ENCODE results near the gene COL5A1. TPM values are rescaled to one million over a fixed set of nuclear protein-coding genes. Genes with fewer than 3 reads are reported as not detected.
A peak's percentile ranks its signal among the peaks of the same experiment; 100 is the strongest.

The COL5A1 gene
- total and polyA plus RNA-seq, 2 experiments from 2014 or later = 2.5 to 13.1 TPM

- TF ChIP-seq, protein P1, sequence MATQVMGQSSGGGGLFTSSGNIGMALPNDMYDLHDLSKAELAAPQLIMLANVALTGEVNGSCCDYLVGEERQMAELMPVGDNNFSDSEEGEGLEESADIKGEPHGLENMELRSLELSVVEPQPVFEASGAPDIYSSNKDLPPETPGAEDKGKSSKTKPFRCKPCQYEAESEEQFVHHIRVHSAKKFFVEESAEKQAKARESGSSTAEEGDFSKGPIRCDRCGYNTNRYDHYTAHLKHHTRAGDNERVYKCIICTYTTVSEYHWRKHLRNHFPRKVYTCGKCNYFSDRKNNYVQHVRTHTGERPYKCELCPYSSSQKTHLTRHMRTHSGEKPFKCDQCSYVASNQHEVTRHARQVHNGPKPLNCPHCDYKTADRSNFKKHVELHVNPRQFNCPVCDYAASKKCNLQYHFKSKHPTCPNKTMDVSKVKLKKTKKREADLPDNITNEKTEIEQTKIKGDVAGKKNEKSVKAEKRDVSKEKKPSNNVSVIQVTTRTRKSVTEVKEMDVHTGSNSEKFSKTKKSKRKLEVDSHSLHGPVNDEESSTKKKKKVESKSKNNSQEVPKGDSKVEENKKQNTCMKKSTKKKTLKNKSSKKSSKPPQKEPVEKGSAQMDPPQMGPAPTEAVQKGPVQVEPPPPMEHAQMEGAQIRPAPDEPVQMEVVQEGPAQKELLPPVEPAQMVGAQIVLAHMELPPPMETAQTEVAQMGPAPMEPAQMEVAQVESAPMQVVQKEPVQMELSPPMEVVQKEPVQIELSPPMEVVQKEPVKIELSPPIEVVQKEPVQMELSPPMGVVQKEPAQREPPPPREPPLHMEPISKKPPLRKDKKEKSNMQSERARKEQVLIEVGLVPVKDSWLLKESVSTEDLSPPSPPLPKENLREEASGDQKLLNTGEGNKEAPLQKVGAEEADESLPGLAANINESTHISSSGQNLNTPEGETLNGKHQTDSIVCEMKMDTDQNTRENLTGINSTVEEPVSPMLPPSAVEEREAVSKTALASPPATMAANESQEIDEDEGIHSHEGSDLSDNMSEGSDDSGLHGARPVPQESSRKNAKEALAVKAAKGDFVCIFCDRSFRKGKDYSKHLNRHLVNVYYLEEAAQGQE (IDR thresholded peaks at IDR 0.05; ENCODE audit: unreplicated experiment) = no peak
- TF ChIP-seq ZNF331 (CRISPR knock-in tag; IDR thresholded peaks at IDR 0.05; ENCODE audit: low read depth) (no peak), STAT1 (IDR thresholded peaks at IDR 0.05; ENCODE audit: unreplicated experiment) (no peak)
Observed at GRCh38 chr9:134698111-134698510, 56.5 kb downstream of the COL5A1 start (continued).

DNA sequence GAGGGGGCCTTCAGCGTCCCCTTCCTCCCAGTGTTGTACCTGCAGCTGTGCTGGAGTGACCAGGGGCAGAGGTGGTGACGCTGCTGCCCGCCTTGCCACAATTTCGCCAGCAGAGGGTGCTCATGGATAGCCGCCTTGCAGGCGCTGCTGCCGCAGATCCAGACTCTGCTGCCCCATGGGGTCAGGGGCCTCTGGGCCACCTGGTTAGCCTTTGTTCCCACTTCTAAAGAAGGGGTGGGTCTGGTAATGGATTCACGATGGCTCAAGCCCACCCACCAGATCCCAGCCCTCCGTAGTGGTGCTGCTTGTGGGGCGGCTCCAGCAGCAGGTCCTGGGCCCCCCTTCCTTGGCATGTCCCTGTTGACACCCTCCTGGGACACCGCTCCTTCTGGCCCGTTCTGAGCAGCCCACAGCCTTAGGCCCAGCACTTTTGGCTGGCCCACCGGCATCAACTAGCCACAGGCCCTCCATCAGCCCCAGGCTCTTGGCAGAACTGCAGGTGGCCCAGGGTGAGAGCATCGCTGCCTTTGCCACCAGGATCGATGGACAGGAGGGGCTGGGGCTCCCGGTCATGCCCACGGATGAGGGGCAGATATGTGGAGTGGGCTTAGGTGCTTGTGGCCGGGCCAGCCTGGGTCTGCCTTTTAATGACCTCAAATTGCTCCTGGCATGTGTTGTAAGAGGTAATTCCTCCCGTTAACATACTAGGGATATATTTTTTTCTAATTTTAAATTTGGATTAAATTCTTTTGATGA is 57.2 kb downstream of the COL5A1 start:
- no peak overlapping the region for H3K4me2 ChIP-seq
- H3K9me2 ChIP-seq (ENCODE audit: insufficient read depth) = no peaks in the 10 kb centered on the region
- Mint-ChIP-seq H3K27ac (no peak overlapping the region), H3K4me1 (peaks cover 2% of the 10 kb centered on the region; the same call in 1 of the 3 replicates), H3K27me3 (ENCODE audit: insufficient read depth, low read depth, poor library complexity) (peaks cover 3% of the 10 kb centered on the region), H3K4me3 (no peak overlapping the region), H3K36me3 (ENCODE audit: low read depth) (no peaks in the 10 kb centered on the region), H3K9me3 (no peaks in the 10 kb centered on the region)
- H3K27ac ChIP-seq (ENCODE audit: low read depth) = no peak overlapping the region
- peak; percentile 94 for ATAC-seq
- H2AFZ ChIP-seq = no peak overlapping the region
- no peak overlapping the region for H3K4me3 ChIP-seq
- no peaks in the 10 kb centered on the region for H3K36me3 ChIP-seq (ENCODE audit: insufficient read depth)
- no peaks in the 10 kb centered on the region; the same call in 1 of the 2 replicates for H3K4me1 ChIP-seq (ENCODE audit: insufficient read depth)
- peak; percentile 82 for TF ChIP-seq CREB1 (CRISPR knock-in tag; IDR thresholded peaks at IDR 0.05; ENCODE audit: low read depth)
- TF ChIP-seq, protein P2, sequence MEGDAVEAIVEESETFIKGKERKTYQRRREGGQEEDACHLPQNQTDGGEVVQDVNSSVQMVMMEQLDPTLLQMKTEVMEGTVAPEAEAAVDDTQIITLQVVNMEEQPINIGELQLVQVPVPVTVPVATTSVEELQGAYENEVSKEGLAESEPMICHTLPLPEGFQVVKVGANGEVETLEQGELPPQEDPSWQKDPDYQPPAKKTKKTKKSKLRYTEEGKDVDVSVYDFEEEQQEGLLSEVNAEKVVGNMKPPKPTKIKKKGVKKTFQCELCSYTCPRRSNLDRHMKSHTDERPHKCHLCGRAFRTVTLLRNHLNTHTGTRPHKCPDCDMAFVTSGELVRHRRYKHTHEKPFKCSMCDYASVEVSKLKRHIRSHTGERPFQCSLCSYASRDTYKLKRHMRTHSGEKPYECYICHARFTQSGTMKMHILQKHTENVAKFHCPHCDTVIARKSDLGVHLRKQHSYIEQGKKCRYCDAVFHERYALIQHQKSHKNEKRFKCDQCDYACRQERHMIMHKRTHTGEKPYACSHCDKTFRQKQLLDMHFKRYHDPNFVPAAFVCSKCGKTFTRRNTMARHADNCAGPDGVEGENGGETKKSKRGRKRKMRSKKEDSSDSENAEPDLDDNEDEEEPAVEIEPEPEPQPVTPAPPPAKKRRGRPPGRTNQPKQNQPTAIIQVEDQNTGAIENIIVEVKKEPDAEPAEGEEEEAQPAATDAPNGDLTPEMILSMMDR (conservative IDR thresholded peaks at IDR 0.05; ENCODE audit: low read depth in 2 of 2) = peak; percentile 79 to 96
- TF ChIP-seq NANOG (IDR thresholded peaks at IDR 0.05; ENCODE audit: borderline replicate concordance) = no peak
- H3F3A ChIP-seq (replicated peaks; ENCODE audit: low read depth) = no peaks in the 10 kb centered on the region
- H4K20me1 ChIP-seq (replicated peaks; ENCODE audit: insufficient read depth) = no peaks in the 10 kb centered on the region
- peak; percentile 90 for DNase-seq (ENCODE audit: low spot score)
- no peaks in the 10 kb centered on the region for H3K79me2 ChIP-seq (replicated peaks; ENCODE audit: insufficient read depth)
- no peaks in the 10 kb centered on the region for H3K27me3 ChIP-seq (ENCODE audit: insufficient read depth)

- Histone ChIP-seq H3K4me1 (ENCODE audit: insufficient read depth) (no peaks in the 10 kb centered on the region; the same call in 1 of the 2 replicates), H3K4me2 (no peak overlapping the region), H3K79me2 (replicated peaks; ENCODE audit: insufficient read depth) (no peaks in the 10 kb centered on the region), H3F3A (replicated peaks; ENCODE audit: low read depth) (no peaks in the 10 kb centered on the region), H3K4me3 (no peak overlapping the region), H3K27ac (ENCODE audit: low read depth) (no peak overlapping the region), H3K9me2 (ENCODE audit: insufficient read depth) (no peaks in the 10 kb centered on the region), H2AFZ (no peak overlapping the region), H3K36me3 (ENCODE audit: insufficient read depth) (no peaks in the 10 kb centered on the region), H3K27me3 (ENCODE audit: insufficient read depth) (no peaks in the 10 kb centered on the region), H4K20me1 (replicated peaks; ENCODE audit: insufficient read depth) (no peaks in the 10 kb centered on the region)
- peaks cover 3% of the 10 kb centered on the region for H3K27me3 Mint-ChIP-seq (ENCODE audit: insufficient read depth, low read depth, poor library complexity)
- DNase-seq (ENCODE audit: low spot score) (no peak), ATAC-seq (no peak)
- H3K4me3 Mint-ChIP-seq = no peak overlapping the region
- H3K36me3 Mint-ChIP-seq (ENCODE audit: low read depth) = no peaks in the 10 kb centered on the region
- H3K4me1 Mint-ChIP-seq = peaks cover 2% of the 10 kb centered on the region; the same call in 1 of the 3 replicates
- no peaks in the 10 kb centered on the region for H3K9me3 Mint-ChIP-seq
- H3K27ac Mint-ChIP-seq = no peak overlapping the region; the same call in 1 of the 2 replicates
- TF ChIP-seq NANOG (IDR thresholded peaks at IDR 0.05; ENCODE audit: borderline replicate concordance) (no peak), POLR2AphosphoS5 (IDR thresholded peaks at IDR 0.05; ENCODE audit: low read depth) (no peak), ZNF331 (CRISPR knock-in tag; IDR thresholded peaks at IDR 0.05; ENCODE audit: low read depth) (no peak), CREB1 (CRISPR knock-in tag; IDR thresholded peaks at IDR 0.05; ENCODE audit: low read depth) (no peak), ZNF114 (CRISPR knock-in tag; IDR thresholded peaks at IDR 0.05) (no peak), STAT1 (IDR thresholded peaks at IDR 0.05; ENCODE audit: unreplicated experiment) (no peak)
- TF ChIP-seq, protein P3, sequence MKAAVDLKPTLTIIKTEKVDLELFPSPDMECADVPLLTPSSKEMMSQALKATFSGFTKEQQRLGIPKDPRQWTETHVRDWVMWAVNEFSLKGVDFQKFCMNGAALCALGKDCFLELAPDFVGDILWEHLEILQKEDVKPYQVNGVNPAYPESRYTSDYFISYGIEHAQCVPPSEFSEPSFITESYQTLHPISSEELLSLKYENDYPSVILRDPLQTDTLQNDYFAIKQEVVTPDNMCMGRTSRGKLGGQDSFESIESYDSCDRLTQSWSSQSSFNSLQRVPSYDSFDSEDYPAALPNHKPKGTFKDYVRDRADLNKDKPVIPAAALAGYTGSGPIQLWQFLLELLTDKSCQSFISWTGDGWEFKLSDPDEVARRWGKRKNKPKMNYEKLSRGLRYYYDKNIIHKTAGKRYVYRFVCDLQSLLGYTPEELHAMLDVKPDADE (IDR thresholded peaks at IDR 0.05) = no peak
- TF ChIP-seq, protein P2 (conservative IDR thresholded peaks at IDR 0.05; ENCODE audit: low read depth in 2 of 2) = no peak
Observed at GRCh38 chr9:134699343-134699740, 57.7 kb downstream of the COL5A1 start.

Data from GM23338 (cell line).